K562 (cell line): ENCODE measurements around the gene TMEM121. TPM values are rescaled to one million over a fixed set of nuclear protein-coding genes. Genes with fewer than 3 reads are reported as not detected.

Source experiments
- ATAC-seq: fragments of 200-7000 bp; cut with Tn5 transposase; 3 replicates; pipeline ENCODE4 v1.9.1; 2020; ENCODE audit warnings: moderate library complexity
- BruUV-seq: library from RNA; stranded (reverse); fragments of 400-500 nt; replicated peaks from 2 replicates; lab custom pipeline; 2021; lab: Mats Ljungman, UMichigan
- CTCF ChIA-PET: fragments of 300-600 bp; formaldehyde crosslinking; extraction: SDS; loops from one replicate; lab custom pipeline; 2021; ENCODE audit warnings: low intra/inter-chr PET ratio; lab: Yijun Ruan, JAX
- POLR2A ChIA-PET: fragments of 300-600, 350-650 bp; sonication (Branson Sonifier 250); formaldehyde crosslinking; extraction: SDS; loops from one replicate; lab custom pipeline; 2021; ENCODE audit warnings: antibody characterized with exemption, inconsistent platforms; lab: Yijun Ruan, JAX
- DNase-seq, 4 experiments: peaks; one replicate each; pipeline versions ENCODE4 v3.0.0 to v3.0.0-alpha.2; 2011 to 2018; ENCODE audit warnings: low spot score in 3 of 4, mixed read lengths in 3 of 4; ENCODE audit errors: extremely low read depth in 1 of 4
- FAIRE-seq: peaks from 2 replicates; lab custom pipeline; 2011; peaks lifted over from hg19 to GRCh38; lab: Jason Lieb, UNC
- H2AFZ ChIP-seq: 2 replicates; pipeline ENCODE4 v1.6.0; 2011; ENCODE audit warnings: low read depth, low read length, control low read depth, inconsistent platforms
- H3K27ac ChIP-seq: fragments of 200-600 bp; 3 replicates; pipeline ENCODE4 v1.8.0; 2011; ENCODE audit warnings: low read depth, mild to moderate bottlenecking, control low read depth, inconsistent platforms, low read length, moderate library complexity, mixed read lengths; ENCODE audit errors: extremely low read depth
- H3K27me3 ChIP-seq, 2 experiments: fragments of 300-600 bp in 1 of 2; 2 replicates in 1 of 2; 3 replicates in 1 of 2; pipeline versions ENCODE4 v1.6.0 to v1.8.0; 2011; ENCODE audit warnings: inconsistent platforms in 2 of 2, low read length in 2 of 2, mild to moderate bottlenecking in 1 of 2, mixed read lengths in 1 of 2, moderate library complexity in 1 of 2; ENCODE audit not compliant: control insufficient read depth in 2 of 2, insufficient read depth in 2 of 2
- H3K36me3 ChIP-seq: fragments of 300-600 bp; 3 replicates; pipeline ENCODE4 v1.8.0; 2011; ENCODE audit warnings: mild to moderate bottlenecking, low read length, inconsistent platforms; ENCODE audit not compliant: control insufficient read depth, insufficient read depth
- H3K4me1 ChIP-seq, 2 experiments: fragments of 200-600 bp in 1 of 2; replicated peaks in 1 of 2; 2 replicates in 1 of 2; 3 replicates in 1 of 2; pipeline versions ENCODE4 v1.5.1 to v1.8.0; 2011; ENCODE audit warnings: inconsistent platforms in 2 of 2, low read length in 2 of 2, mild to moderate bottlenecking in 1 of 2, mixed read lengths in 1 of 2, moderate library complexity in 1 of 2; ENCODE audit not compliant: control insufficient read depth in 2 of 2, insufficient read depth in 2 of 2
- H3K4me2 ChIP-seq: 2 replicates; pipeline ENCODE4 v1.6.1; 2011; ENCODE audit warnings: low read length, control low read depth, inconsistent platforms, mixed read lengths; ENCODE audit not compliant: insufficient read depth
- H3K4me3 ChIP-seq: fragments of 200-600 bp; sonication (generic), shearing (Covaris generic); 2 replicates; pipeline ENCODE4 v1.5.1; 2016; ENCODE audit warnings: control low read depth, inconsistent platforms
- H3K79me2 ChIP-seq: fragments of 200-600 bp; 3 replicates; pipeline ENCODE4 v1.8.0; 2011; ENCODE audit warnings: low read length, inconsistent platforms; ENCODE audit not compliant: control insufficient read depth, insufficient read depth
- H3K9ac ChIP-seq, 2 experiments: 2 replicates each; pipeline versions ENCODE4 v1.6.0 to v1.6.1; 2011; ENCODE audit warnings: low read depth in 2 of 2, low read length in 2 of 2, control low read depth in 1 of 2, inconsistent platforms in 1 of 2, mild to moderate bottlenecking in 1 of 2, mixed read lengths in 1 of 2; ENCODE audit not compliant: insufficient read depth in 1 of 2
- H3K9me1 ChIP-seq: one replicate; pipeline ENCODE4 v1.6.0; 2011; ENCODE audit warnings: inconsistent platforms, mild to moderate bottlenecking, low read length, moderate library complexity; ENCODE audit not compliant: control insufficient read depth, insufficient read depth
- H3K9me3 ChIP-seq: replicated peaks from 2 replicates; pipeline ENCODE4 v1.5.1; 2011; ENCODE audit warnings: low read depth, low read length, inconsistent platforms; ENCODE audit not compliant: control insufficient read depth, insufficient read depth
- H4K20me1 ChIP-seq: replicated peaks from 2 replicates; pipeline ENCODE4 v1.6.1; 2011; ENCODE audit warnings: low read length, inconsistent platforms, mixed read lengths; ENCODE audit not compliant: control insufficient read depth, insufficient read depth
- CBX2 ChIP-seq: fragments of 200-600 bp; sonication (generic); IDR thresholded peaks from one replicate; pipeline ENCODE4 v1.6.1; 2012; ENCODE audit warnings: mild to moderate bottlenecking, low read length, inconsistent platforms; ENCODE audit not compliant: insufficient read depth, poor library complexity, severe bottlenecking
- CEBPG ChIP-seq, 3 experiments: fragments of 200-800 bp in 1 of 3; sonication (Bioruptor generic) in 1 of 3; sonication (generic) in 1 of 3; formaldehyde crosslinking in 1 of 3; IDR thresholded peaks in 2 of 3; conservative IDR thresholded peaks in 1 of 3; 2 replicates each; pipeline versions ENCODE4 v1.6.1 to v1.8.0; 2016 to 2022; ENCODE audit warnings: missing compliant biosample characterization in 2 of 3, missing genetic modification characterization in 2 of 3, mild to moderate bottlenecking in 1 of 3, missing genetic modification reagents in 1 of 3
- ELK1 ChIP-seq: sonication (generic); formaldehyde crosslinking; IDR thresholded peaks from 2 replicates; pipeline ENCODE4 v1.8.1; 2022; ENCODE audit warnings: missing genetic modification reagents
- ETV5 ChIP-seq: sonication (generic); formaldehyde crosslinking; IDR thresholded peaks from 2 replicates; pipeline ENCODE4 v1.4.0; 2020; ENCODE audit warnings: low read depth, mild to moderate bottlenecking, missing genetic modification reagents
- FOSL1 ChIP-seq: fragments of 200-800 bp; sonication (Bioruptor generic); conservative IDR thresholded peaks from 2 replicates; pipeline ENCODE4 v1.6.1; 2016; ENCODE audit warnings: missing genetic modification characterization, missing compliant biosample characterization
- FOXA3 ChIP-seq, 2 experiments: fragments of 450-650 bp in 1 of 2; sonication (generic) in 1 of 2; formaldehyde crosslinking; IDR thresholded peaks in 1 of 2; conservative IDR thresholded peaks in 1 of 2; 2 replicates each; pipeline versions ENCODE4 v1.4.0 to v1.8.0; 2020 to 2022; ENCODE audit warnings: mild to moderate bottlenecking in 2 of 2, missing genetic modification reagents in 1 of 2
- FOXJ3 ChIP-seq: sonication (generic); formaldehyde crosslinking; IDR thresholded peaks from 2 replicates; pipeline ENCODE4 v1.4.0; 2020; ENCODE audit warnings: mild to moderate bottlenecking, missing genetic modification reagents
- HLTF ChIP-seq: fragments of 450-650 bp; IDR thresholded peaks from 2 replicates; pipeline ENCODE4 v1.6.1; 2016
- NFIX ChIP-seq: fragments of 250-450 bp; sonication (Bioruptor Pico); IDR thresholded peaks from 2 replicates; pipeline ENCODE4 v1.4.0; 2020; ENCODE audit warnings: low read depth, mild to moderate bottlenecking, moderate library complexity
- RBFOX2 ChIP-seq: fragments of 200-400 bp; formaldehyde crosslinking; IDR thresholded peaks from 2 replicates; pipeline ENCODE4 v1.6.1; 2017; ENCODE audit warnings: low read depth, mild to moderate bottlenecking, low read length, moderate library complexity
- SNIP1 ChIP-seq: fragments of 450-650 bp; IDR thresholded peaks from 2 replicates; pipeline ENCODE4 v1.7.1; 2017; ENCODE audit warnings: low read depth, mild to moderate bottlenecking
- TRIM24 ChIP-seq, 2 experiments: fragments of 450-650 bp; IDR thresholded peaks; 2 replicates each; pipeline ENCODE4 v1.6.1; 2016
- ZFX ChIP-seq: sonication (generic); formaldehyde crosslinking; IDR thresholded peaks from 2 replicates; pipeline ENCODE4 v1.8.0; 2022; ENCODE audit warnings: mild to moderate bottlenecking, missing genetic modification reagents, moderate library complexity
- WGBS: fragments of 100-300 bp; shearing (Covaris generic); methylation state at CpG from one replicate; pipeline ENCODE4 v1.1.6; 2016; ENCODE audit warnings: low coverage, mixed read lengths; ENCODE audit not compliant: insufficient coverage; ENCODE audit errors: missing lambda C conversion rate; 5-methylcytosine and 5-hydroxymethylcytosine counted together
- in situ Hi-C: fragments of 300-500 bp; cut with MboI; formaldehyde crosslinking; loops from 4 replicates; pipeline ENCODE4 v1.15.0; 2018; ENCODE audit warnings: inconsistent platforms, mixed read lengths
- intact Hi-C: fragments of 100-400 bp; cut with micrococcal nuclease; formaldehyde crosslinking; loops from 2 replicates; pipeline ENCODE4 v1.14.2; 2022
- polyA plus RNA-seq, 8 experiments: library from polyadenylated mRNA; depleted of rRNA in 4 of 8; stranded (reverse) in 5 of 8; unstranded in 3 of 8; fragments of >200 nt; fragmentation: Nextera tagmentation in 2 of 8; fragmentation: Illumina TruSeq in 1 of 8; extraction: Ambion mirVana in 2 of 8; extraction: Trizol in 1 of 8; gene quantifications; 2 replicates each; pipeline versions ENCODE4 v1.2.1 to v1.2.3, GENCODE V29; 2011 to 2014; ENCODE audit warnings: inconsistent platforms in 1 of 8, missing spikeins in 1 of 8
- total RNA-seq, 7 experiments: library from RNA; depleted of rRNA in 6 of 7; stranded (reverse); fragments of >200 nt in 6 of 7; fragmentation: Illumina TruSeq in 2 of 7; extraction: Trizol in 2 of 7; gene quantifications; 2 replicates each; pipeline versions ENCODE4 v1.2.1 to v1.2.3, GENCODE V29; 2011 to 2021; ENCODE audit warnings: low replicate concordance in 1 of 7
- TF ChIP-seq, protein P1 (sequence below): fragments of 250-450 bp; sonication (Bioruptor Pico); IDR thresholded peaks from 2 replicates; pipeline ENCODE4 v1.5.0; 2021
- TF ChIP-seq, protein P2 (sequence below): fragments of 450-650 bp; formaldehyde crosslinking; conservative IDR thresholded peaks from 2 replicates; pipeline ENCODE4 v1.4.0; 2022; ENCODE audit warnings: mild to moderate bottlenecking, missing genetic modification characterization
- TF ChIP-seq, protein P3 (sequence below): fragments of 250-450 bp; sonication (Bioruptor Pico); IDR thresholded peaks from 2 replicates; pipeline ENCODE4 v1.6.1; 2021; ENCODE audit warnings: mild to moderate bottlenecking

Gene TMEM121
- total and polyA plus RNA-seq, 9 of the 15 experiments (the other 6 are each of a cell fraction or from before 2014, with no cell fraction given) = 0.31 to 0.36 TPM; not detected in 7

DNA sequence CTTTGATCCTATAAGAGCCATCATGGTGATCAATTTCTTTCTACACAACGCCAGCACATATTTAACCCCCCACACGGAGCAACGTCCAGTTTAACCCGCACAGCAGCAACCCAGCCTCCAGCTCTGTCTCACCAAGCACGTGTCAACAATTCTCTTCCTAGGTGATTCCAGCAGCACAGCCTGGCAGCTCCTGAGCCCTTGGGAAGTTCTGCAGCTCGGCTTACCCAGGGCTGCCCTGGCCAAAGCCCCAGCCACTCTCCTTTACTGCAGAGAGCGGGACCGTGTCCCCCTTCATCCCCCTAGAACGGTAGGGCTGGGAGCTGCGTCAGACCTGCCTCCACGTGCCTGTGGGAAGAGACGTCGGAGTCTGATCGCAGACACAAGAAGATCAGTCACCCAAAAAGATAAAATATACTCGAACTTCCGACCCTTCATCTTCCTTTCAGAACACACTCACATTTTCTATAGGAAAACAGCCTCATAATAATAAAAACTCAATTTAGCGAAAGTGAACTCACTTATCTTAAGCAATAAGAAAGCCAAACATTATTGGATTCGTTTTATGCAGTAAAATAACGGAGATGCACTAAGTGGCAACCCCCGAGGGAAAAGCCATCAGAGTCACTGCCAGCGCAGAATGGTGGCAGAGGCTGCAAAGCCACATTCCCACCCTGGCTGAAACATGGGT, 7.6 kb downstream of the TMEM121 start (continued):
- no peak for TF ChIP-seq FOXA3 (CRISPR knock-in tag; conservative IDR thresholded peaks at IDR 0.05 in 1 of 2, IDR thresholded peaks at IDR 0.05 in 1 of 2)
- no peak for TF ChIP-seq CBX2
- TF ChIP-seq CEBPG (CRISPR knock-in tag; IDR thresholded peaks at IDR 0.05) = no peak
- TF ChIP-seq CEBPG (tag; conservative IDR thresholded peaks at IDR 0.05 in 1 of 2, IDR thresholded peaks at IDR 0.05 in 1 of 2) = no peak
- TF ChIP-seq, protein P1, sequence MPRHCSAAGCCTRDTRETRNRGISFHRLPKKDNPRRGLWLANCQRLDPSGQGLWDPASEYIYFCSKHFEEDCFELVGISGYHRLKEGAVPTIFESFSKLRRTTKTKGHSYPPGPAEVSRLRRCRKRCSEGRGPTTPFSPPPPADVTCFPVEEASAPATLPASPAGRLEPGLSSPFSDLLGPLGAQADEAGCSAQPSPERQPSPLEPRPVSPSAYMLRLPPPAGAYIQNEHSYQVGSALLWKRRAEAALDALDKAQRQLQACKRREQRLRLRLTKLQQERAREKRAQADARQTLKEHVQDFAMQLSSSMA (CRISPR knock-in tag) = no peak
- TF ChIP-seq TRIM24 (IDR thresholded peaks at IDR 0.05) = no peak

DNA sequence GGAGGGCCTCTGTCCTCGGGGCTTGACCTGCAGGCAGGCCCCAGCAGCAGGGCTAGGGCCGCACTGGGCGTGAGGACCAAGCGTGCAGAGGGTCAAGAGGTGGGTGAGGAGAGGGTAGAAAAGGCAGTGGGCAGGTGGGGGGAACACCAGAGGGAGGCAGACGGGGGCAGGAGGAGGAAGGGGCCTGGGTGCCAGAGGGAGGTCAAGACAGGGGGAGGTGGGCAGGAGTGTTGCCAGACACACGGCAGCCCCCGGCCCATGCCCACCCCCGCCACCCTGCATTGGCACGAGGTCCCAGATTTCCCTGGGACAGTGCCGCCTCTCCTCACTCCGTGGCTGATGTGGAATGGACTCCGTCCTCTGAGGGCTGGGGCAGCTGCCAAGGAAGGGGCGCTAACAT, 8.2 kb downstream of the TMEM121 start:
- H3K27me3 ChIP-seq = peaks cover 5 to 58% of the 10 kb centered on the region in 2 experiments; a peak in 3 of 5 replicates
- no peaks in the 10 kb centered on the region for H3K9me3 ChIP-seq
- intact Hi-C loops = loop anchor here (5.0 kb wide), 1 partner anchor 162 kb away; no protein-coding TSS in a partner anchor
- peaks cover 0 to 41% of the 10 kb centered on the region in 2 experiments; a peak in 2 of 5 replicates for H3K4me1 ChIP-seq
- WGBS = 9% methylated on average over 9 of the region's 13 CpGs
- no peak for FAIRE-seq
- H3K36me3 ChIP-seq = no peaks in the 10 kb centered on the region
- CTCF ChIA-PET = interaction anchor here (0.7 kb wide), 1 partner anchor 638 kb away, joined by 4 read pairs; no protein-coding TSS in a partner anchor
- H2AFZ ChIP-seq = no peak overlapping the region
- no peaks in the 10 kb centered on the region for H3K79me2 ChIP-seq
- no peak overlapping the region for H3K4me2 ChIP-seq
- no peak overlapping the region for H3K9ac ChIP-seq
- DNase-seq = no peak
- POLR2A ChIA-PET = no interaction called here
- no peak overlapping the region for H3K4me3 ChIP-seq
- H4K20me1 ChIP-seq = no peaks in the 10 kb centered on the region
- in situ Hi-C loops = no loop called here
- no peaks in the 10 kb centered on the region for H3K9me1 ChIP-seq
- ATAC-seq = no peak
- no TSS peak for BruUV-seq
- H3K27ac ChIP-seq = no peak overlapping the region
- TF ChIP-seq, protein P2, sequence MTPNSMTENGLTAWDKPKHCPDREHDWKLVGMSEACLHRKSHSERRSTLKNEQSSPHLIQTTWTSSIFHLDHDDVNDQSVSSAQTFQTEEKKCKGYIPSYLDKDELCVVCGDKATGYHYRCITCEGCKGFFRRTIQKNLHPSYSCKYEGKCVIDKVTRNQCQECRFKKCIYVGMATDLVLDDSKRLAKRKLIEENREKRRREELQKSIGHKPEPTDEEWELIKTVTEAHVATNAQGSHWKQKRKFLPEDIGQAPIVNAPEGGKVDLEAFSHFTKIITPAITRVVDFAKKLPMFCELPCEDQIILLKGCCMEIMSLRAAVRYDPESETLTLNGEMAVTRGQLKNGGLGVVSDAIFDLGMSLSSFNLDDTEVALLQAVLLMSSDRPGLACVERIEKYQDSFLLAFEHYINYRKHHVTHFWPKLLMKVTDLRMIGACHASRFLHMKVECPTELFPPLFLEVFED = no peak
- TF ChIP-seq HLTF = no peak
- TF ChIP-seq FOSL1 = no peak
- no peak for TF ChIP-seq ETV5 (CRISPR knock-in tag)
- TF ChIP-seq FOXJ3 (CRISPR knock-in tag) = no peak
- TF ChIP-seq, protein P3, sequence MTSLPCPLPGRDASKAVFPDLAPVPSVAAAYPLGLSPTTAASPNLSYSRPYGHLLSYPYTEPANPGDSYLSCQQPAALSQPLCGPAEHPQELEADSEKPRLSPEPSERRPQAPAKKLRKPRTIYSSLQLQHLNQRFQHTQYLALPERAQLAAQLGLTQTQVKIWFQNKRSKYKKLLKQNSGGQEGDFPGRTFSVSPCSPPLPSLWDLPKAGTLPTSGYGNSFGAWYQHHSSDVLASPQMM (CRISPR knock-in tag) = no peak
- TF ChIP-seq SNIP1 = no peak
- no peak for TF ChIP-seq NFIX
- TF ChIP-seq ZFX (CRISPR knock-in tag) = no peak
- TF ChIP-seq ELK1 (CRISPR knock-in tag) = no peak
- no peak for TF ChIP-seq RBFOX2
